Left lung (tissue), 10 donors: ENCODE results near the gene C2orf42. TPM values are rescaled to one million over a fixed set of nuclear protein-coding genes. Genes with fewer than 3 reads are reported as not detected.
A peak's percentile ranks its signal among the peaks of the same experiment; 100 is the strongest.

Experiments used
- ATAC-seq: fragments of 200-7000 bp; cut with Tn5 transposase; one replicate; pipeline ENCODE4 v1.9.1; 2020; ENCODE audit warnings: moderate library complexity
- DNase-seq, 4 donors: peaks; one replicate each; pipeline ENCODE4 v3.0.0-alpha.2; 2013 to 2020
- H3K27ac ChIP-seq, 2 donors: fragments of 200-600 bp; sonication (generic) in 1 of 2; one replicate each; pipeline versions ENCODE4 v1.5.0 to v1.8.0; 2020 to 2021
- H3K27me3 ChIP-seq, 2 donors: fragments of 200-600 bp; sonication (generic) in 1 of 2; one replicate each; pipeline versions ENCODE4 v1.5.0 to v1.8.0; 2020 to 2021
- H3K36me3 ChIP-seq, 2 donors: fragments of 200-600 bp; sonication (generic) in 1 of 2; one replicate each; pipeline versions ENCODE4 v1.5.0 to v1.8.0; 2020 to 2021
- H3K4me1 ChIP-seq, 2 donors: fragments of 200-600 bp; one replicate each; pipeline ENCODE4 v1.8.0; 2021
- H3K4me3 ChIP-seq, 2 donors: fragments of 200-600 bp; sonication (generic) in 1 of 2; one replicate each; pipeline versions ENCODE4 v1.5.0 to v1.8.0; 2020 to 2021; ENCODE audit warnings: mild to moderate bottlenecking in 1 of 2
- H3K9me3 ChIP-seq, 2 donors: fragments of 200-600 bp; sonication (generic) in 1 of 2; one replicate each; pipeline versions ENCODE4 v1.5.0 to v1.8.0; 2020 to 2021
- CTCF ChIP-seq, 2 donors: fragments of 200-600 bp; sonication (generic) in 1 of 2; IDR thresholded peaks; one replicate each; pipeline versions ENCODE4 v1.5.0 to v1.8.0; 2021; ENCODE audit warnings: antibody characterized with exemption in 2 of 2
- intact Hi-C, 2 donors: fragments of 100-400 bp; cut with DNase I; formaldehyde crosslinking; loops; one replicate each; pipeline versions ENCODE4 v1.11.2 to v1.14.2; 2022
- polyA plus RNA-seq, 6 donors: library from polyadenylated mRNA; unstranded; fragments of 120-200 nt; gene quantifications; one replicate each; pipeline ENCODE4 v1.2.1, GENCODE V29; 2013; ENCODE audit not compliant: insufficient read length in 6 of 6
- total RNA-seq, 2 donors: library from RNA; stranded (reverse); fragmentation: NEBNext Ultra II Directional; extraction: Animal tissue kit (Norgen Biotek cat#: 25700); gene quantifications; one replicate each; pipeline ENCODE4 v1.2.1, GENCODE V29; 2021
- donor health status: DM: no; HTN: yes; CAD: no.
- donor health status: DM: no; HTN: no; CAD: no.

C2orf42 gene
- total and polyA plus RNA-seq, 8 donors: 13.7 to 17.6 (median 15.5) TPM

- DNase-seq (no peak), ATAC-seq (no peak)
- intact Hi-C loops: no loop called here
- no peak overlapping the region for H3K27ac ChIP-seq
- no peak overlapping the region for H3K4me3 ChIP-seq
- no peaks in the 10 kb centered on the region for H3K4me1 ChIP-seq
- no peak for TF ChIP-seq CTCF (IDR thresholded peaks at IDR 0.05)
- H3K27me3 ChIP-seq: no peaks in the 10 kb centered on the region
- no peaks in the 10 kb centered on the region for H3K9me3 ChIP-seq
- H3K36me3 ChIP-seq: peaks cover 0 to 97% of the 10 kb centered on the region in 2 donors
Observed at GRCh38 chr2:70214953-70215549, 24.2 kb upstream of the C2orf42 start.

GRCh38 chr2:70214365-70214764, 23.5 kb upstream of the C2orf42 start:
- no peaks in the 10 kb centered on the region for H3K4me1 ChIP-seq
- H3K36me3 ChIP-seq: peaks cover 0 to 96% of the 10 kb centered on the region in 2 donors
- no peak for TF ChIP-seq CTCF (IDR thresholded peaks at IDR 0.05)
- no peak for ATAC-seq
- intact Hi-C loops: no loop called here
- H3K27ac ChIP-seq: no peak overlapping the region
- H3K27me3 ChIP-seq: no peaks in the 10 kb centered on the region
- H3K9me3 ChIP-seq: no peaks in the 10 kb centered on the region
- H3K4me3 ChIP-seq: no peak overlapping the region
- DNase-seq: no peak

- no peak for TF ChIP-seq CTCF (IDR thresholded peaks at IDR 0.05)
- H3K27me3 ChIP-seq: no peaks in the 10 kb centered on the region
- intact Hi-C loops: no loop called here
- H3K4me3 ChIP-seq: no peak overlapping the region
- H3K4me1 ChIP-seq: no peaks in the 10 kb centered on the region
- DNase-seq: peak in 1 of 4 donors; percentile 7
- no peak overlapping the region for H3K27ac ChIP-seq
- peaks cover 0 to 77% of the 10 kb centered on the region in 2 donors for H3K36me3 ChIP-seq
- H3K9me3 ChIP-seq: no peaks in the 10 kb centered on the region
- no peak for ATAC-seq
Observed at GRCh38 chr2:70212298-70212932, 21.6 kb upstream of the C2orf42 start.

GRCh38 chr2:70211595-70211994, 20.8 kb upstream of the C2orf42 start:
- ATAC-seq (no peak), DNase-seq (no peak)
- peaks cover 0 to 69% of the 10 kb centered on the region in 2 donors for H3K36me3 ChIP-seq
- H3K27me3 ChIP-seq: no peaks in the 10 kb centered on the region
- H3K4me3 ChIP-seq: no peak overlapping the region
- intact Hi-C loops: no loop called here
- H3K9me3 ChIP-seq: no peaks in the 10 kb centered on the region
- no peak for TF ChIP-seq CTCF (IDR thresholded peaks at IDR 0.05)
- no peaks in the 10 kb centered on the region for H3K4me1 ChIP-seq
- no peak overlapping the region for H3K27ac ChIP-seq

- Histone ChIP-seq H3K27me3 (no peaks in the 10 kb centered on the region), H3K36me3 (no peaks in the 10 kb centered on the region), H3K4me1 (no peaks in the 10 kb centered on the region), H3K4me3 (no peak overlapping the region), H3K27ac (no peak overlapping the region), H3K9me3 (no peaks in the 10 kb centered on the region)
- TF ChIP-seq CTCF (IDR thresholded peaks at IDR 0.05): no peak
- intact Hi-C loops: no loop called here
- no peak for ATAC-seq
- no peak for DNase-seq
Observed at GRCh38 chr2:70204452-70204851, 13.6 kb upstream of the C2orf42 start.
